ENCODE results near the gene EEF1A2.
"Not testable (repeated sequence)": the region's sequence is repeated elsewhere in the genome, so short reads cannot be mapped to it uniquely, and the experiment has no call there.

The EEF1A2 gene

DNA sequence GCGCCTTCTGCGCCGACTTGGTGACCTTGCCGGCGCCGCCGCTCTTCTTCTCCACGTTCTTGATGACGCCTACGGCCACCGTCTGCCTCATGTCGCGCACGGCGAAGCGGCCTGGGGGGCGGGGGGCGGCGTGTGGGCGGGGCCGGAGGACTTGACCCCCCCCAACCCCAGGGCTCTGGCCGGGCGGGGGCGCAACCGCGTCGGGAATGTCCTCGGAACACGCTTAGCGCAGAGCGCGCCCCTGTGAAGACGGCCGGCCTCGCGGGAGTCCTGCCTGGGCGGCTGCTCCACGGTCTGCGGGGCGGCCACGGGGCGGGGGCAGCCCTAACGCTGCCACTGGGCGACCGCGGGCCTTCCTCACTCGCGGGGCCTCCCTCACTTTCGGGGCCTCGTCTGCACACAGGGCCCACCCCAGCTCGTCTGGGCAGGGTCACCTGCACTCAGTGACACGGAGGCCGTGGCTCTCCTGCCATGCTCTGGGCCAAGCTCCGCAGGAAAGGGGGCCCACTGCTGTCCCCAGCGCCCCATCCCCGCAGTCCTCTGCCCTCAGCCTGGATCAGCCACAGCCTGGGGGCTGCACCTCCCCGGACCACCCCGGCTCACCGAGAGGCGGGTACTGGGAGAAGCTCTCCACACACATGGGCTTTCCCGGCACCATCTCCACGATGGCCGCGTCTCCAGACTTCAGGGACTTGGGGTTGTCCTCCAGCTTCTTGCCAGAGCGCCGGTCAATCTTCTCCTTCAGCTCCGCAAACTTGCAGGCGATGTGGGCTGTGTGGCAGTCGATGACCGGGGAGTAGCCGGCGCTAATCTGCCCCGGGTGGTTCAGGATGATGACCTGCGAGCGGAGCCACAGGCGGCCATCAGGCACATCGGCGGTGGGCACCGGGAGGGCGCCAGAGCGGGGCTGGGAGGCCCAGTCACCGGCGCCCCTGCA lies 10.3 kb downstream of the EEF1A2 start:
- DNase-seq (ENCODE audit: extremely low read depth in 1 of 2, low read depth in 1 of 2): no peak

DNA sequence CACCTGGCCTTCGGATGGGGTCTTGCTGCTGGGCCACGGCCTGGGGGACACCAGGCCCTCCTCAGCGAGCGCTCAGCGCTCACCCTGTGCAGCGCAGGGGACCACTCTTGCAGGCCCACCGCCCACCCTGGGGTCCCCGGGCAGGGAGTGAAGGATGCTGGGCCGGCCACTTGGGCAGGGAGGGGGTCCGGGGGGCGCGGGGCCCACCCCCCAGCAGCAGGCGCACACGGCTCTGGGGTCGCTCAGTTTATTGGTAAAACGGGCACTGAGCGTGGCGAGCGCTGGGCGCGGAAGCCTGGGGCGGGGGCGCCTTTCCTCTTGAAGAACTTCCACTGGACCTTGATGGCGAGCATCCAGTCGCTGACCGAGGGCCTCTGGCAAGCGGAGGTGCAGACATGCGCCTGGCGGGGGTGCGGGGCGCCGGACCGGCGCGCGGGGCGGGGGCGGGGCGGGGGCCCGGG lies 11.1 kb downstream of the EEF1A2 start:
- no peak for DNase-seq (ENCODE audit: extremely low read depth in 1 of 2, low read depth in 1 of 2)

GRCh38 chr20:63487116-63487764 lies 11.6 kb downstream of the EEF1A2 start:
- no peak for DNase-seq (ENCODE audit: extremely low read depth in 1 of 2, low read depth in 1 of 2)

DNA sequence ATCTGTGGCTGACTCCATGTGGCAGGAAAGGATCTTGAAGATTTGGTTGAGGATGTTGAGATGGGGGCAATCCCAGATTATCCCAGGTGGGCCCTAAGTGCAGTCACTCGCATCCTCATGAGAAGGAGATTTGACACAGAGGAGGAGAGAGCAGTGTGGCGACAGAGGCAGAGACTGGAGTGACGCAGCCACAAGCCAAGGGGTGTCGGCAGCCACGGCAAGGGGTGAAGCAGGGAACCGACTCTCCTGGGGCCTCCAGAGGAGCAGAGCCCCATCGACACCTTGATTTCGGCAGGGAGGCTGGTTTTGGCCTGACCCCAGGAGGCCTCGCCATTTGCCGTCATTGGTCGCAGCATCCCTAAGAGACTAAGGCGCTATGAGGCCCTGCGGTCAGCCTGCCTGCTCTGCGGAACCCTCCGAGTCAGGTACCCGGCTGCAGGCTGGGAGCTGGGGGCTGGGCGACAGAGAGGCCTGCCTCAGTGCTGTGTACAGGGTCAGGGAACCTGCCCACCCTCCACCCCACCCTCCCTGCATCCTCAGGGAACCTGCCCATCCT lies 12.5 kb downstream of the EEF1A2 start:
- DNase-seq (ENCODE audit: extremely low read depth in 1 of 2, low read depth in 1 of 2): no peak

- no peak for DNase-seq (ENCODE audit: extremely low read depth in 1 of 2, low read depth in 1 of 2)
These were observed 14.1 kb downstream of the EEF1A2 start for GRCh38 chr20:63484651-63485403.

DNA sequence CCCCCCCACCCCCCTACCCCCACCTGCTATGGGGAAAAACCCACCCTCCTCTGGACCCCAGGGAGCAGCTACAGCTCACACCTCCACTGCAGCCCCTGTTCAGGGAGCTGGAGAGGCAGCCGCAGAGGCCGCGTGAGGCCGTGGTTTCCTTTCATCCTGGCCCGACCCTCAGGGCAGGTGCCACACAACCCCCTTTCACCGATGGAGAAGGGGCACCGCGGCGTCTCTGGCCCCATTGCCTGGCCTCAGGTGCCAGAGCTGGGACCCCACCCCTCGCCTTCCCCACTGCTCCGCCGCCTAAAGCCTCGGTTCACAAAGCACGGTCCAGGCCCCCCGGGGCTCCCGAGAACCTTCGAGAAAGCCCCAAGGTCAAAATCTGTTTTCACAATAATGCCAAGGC lies 14.6 kb downstream of the EEF1A2 start:
- DNase-seq (ENCODE audit: extremely low read depth in 1 of 2, low read depth in 1 of 2): no peak

- no peak for DNase-seq (ENCODE audit: extremely low read depth in 1 of 2, low read depth in 1 of 2)
These were observed 15.0 kb downstream of the EEF1A2 start for GRCh38 chr20:63483834-63484233.

- no peak for DNase-seq (ENCODE audit: extremely low read depth in 1 of 2, low read depth in 1 of 2)
These were observed 16.8 kb downstream of the EEF1A2 start for GRCh38 chr20:63482021-63482587.

GRCh38 chr20:63481503-63481902 lies 17.4 kb downstream of the EEF1A2 start:
- DNase-seq (ENCODE audit: extremely low read depth in 1 of 2, low read depth in 1 of 2): no peak

GRCh38 chr20:63479695-63480419 lies 19.0 kb downstream of the EEF1A2 start:
- DNase-seq (ENCODE audit: extremely low read depth in 1 of 2, low read depth in 1 of 2): not testable (repeated sequence)

GRCh38 chr20:63478346-63479302 lies 20.3 kb downstream of the EEF1A2 start:
- no peak for DNase-seq (ENCODE audit: extremely low read depth in 1 of 2, low read depth in 1 of 2)

- DNase-seq (ENCODE audit: extremely low read depth in 1 of 2, low read depth in 1 of 2): no peak
These were observed 20.9 kb downstream of the EEF1A2 start for GRCh38 chr20:63477944-63478343.

DNA sequence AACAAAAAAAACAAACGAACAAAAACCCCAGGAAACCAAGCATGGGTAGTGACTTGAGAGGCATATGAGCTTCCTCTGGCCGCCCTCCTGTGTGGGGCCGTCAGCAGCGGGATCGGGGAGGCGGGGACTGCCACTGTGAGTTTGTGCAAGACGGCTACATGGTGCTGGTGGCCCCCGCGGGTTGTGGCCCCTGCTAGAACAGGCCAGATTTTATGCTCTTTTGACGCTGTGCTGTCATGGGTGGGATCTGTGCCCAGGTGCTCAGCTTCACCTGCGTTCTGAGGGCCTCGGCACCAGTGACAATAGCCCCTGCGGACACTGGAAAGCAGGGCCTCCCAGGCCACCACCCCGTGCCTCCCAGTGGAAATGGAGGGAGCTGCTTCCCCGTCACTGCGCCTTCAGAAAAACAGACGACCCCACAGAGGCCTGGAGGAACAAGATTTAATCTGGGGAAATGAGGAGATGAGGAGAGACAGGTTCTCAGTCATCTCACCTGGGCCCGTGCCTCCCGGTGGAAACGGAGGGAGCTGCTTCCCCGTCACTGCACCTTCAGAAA lies 21.7 kb downstream of the EEF1A2 start:
- no peak for DNase-seq (ENCODE audit: extremely low read depth in 1 of 2, low read depth in 1 of 2)

- DNase-seq (ENCODE audit: extremely low read depth in 1 of 2, low read depth in 1 of 2): no peak
These were observed 23.7 kb downstream of the EEF1A2 start for GRCh38 chr20:63475209-63475608.

DNA sequence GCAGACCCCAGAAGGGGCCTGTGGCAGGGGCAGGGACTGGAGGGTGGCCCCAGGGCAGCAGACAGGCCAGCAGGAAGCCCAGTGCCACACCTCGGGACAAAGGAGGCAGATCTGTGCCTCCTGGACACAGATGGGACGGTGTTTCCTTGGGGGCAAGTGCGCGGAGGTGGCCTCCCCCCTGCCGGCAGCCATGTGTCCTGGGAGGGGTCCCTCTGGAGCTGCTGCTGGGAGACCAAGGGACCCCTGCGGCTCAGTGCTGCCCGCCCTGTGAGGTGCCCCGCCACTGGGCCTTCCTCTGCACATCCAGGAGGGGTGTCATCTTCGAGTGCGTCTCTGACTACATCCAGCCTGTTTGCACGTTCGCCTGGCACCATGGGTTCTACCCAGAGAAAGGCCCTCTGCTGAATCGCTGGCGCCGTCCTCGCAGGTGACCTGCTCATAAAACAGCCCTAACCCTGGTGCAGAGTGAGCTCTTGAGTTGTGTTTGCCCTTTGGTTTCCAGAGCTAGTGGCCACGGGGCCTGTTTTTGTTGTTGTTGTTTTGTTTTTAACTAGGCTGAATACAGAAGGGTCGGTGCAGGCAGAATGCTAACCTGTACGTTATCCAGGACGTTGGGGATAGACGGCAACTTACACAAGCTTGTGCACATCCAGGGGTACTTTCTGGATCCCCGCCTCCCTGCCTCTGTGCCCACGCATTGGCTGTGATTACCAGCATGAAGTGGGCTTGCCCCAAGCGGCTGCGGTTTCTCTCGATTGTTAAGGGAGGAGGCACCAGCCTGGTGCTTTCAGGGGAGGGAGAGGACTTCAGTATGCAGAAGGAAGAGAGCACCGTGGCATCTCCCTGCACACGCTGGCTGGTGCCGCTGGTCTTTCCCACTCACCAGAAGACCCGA lies 25.1 kb downstream of the EEF1A2 start:
- no peak for DNase-seq (ENCODE audit: extremely low read depth in 1 of 2, low read depth in 1 of 2)

GRCh38 chr20:63472862-63473390 lies 26.0 kb downstream of the EEF1A2 start:
- no peak for DNase-seq (ENCODE audit: extremely low read depth in 1 of 2, low read depth in 1 of 2)
